CD4-positive, CD25-positive, alpha-beta regulatory T cell (primary cell): Measurements from ENCODE around the gene FEZF2. TPM values are rescaled to one million over a fixed set of nuclear protein-coding genes. Genes with fewer than 3 reads are reported as not detected.

Experiments used
- ATAC-seq, 2 donors: fragments of 150-1000 bp; cut with Tn5 transposase; one replicate each; pipeline ENCODE4 v1.10.0; 2021; ENCODE audit warnings: low read depth in 2 of 2, moderate number of reproducible peaks in 2 of 2, moderate library complexity in 1 of 2
- DNase-seq, 3 donors: peaks; one replicate each; pipeline versions ENCODE4 v3.0.0 to v3.0.0-alpha.2; 2012 to 2022; ENCODE audit warnings: mixed read lengths in 1 of 3
- H3K27ac ChIP-seq: one replicate; pipeline ENCODE4 v1.7.0; 2013; ENCODE audit warnings: mild to moderate bottlenecking, low read length; ENCODE audit not compliant: insufficient read depth, poor library complexity, severe bottlenecking
- H3K27me3 ChIP-seq: one replicate; pipeline ENCODE4 v1.7.0; 2013; ENCODE audit warnings: low read length; ENCODE audit not compliant: control insufficient read depth, insufficient read depth
- H3K36me3 ChIP-seq: one replicate; pipeline ENCODE4 v1.7.0; 2013; ENCODE audit warnings: mild to moderate bottlenecking, low read length, moderate library complexity; ENCODE audit not compliant: control insufficient read depth, insufficient read depth
- H3K4me1 ChIP-seq: 2 replicates; pipeline ENCODE4 v1.7.0; 2013; ENCODE audit warnings: mild to moderate bottlenecking, low read length; ENCODE audit not compliant: insufficient read depth, control insufficient read depth, poor library complexity, severe bottlenecking
- H3K4me3 ChIP-seq: one replicate; pipeline ENCODE4 v1.7.0; 2013; ENCODE audit warnings: low read depth, mild to moderate bottlenecking, low read length, moderate library complexity
- H3K9me3 ChIP-seq, 2 experiments: 1 replicate in 1 of 2; 2 replicates in 1 of 2; pipeline ENCODE4 v1.7.0; 2013; ENCODE audit warnings: low read length in 2 of 2, mild to moderate bottlenecking in 1 of 2, moderate library complexity in 1 of 2; ENCODE audit not compliant: control insufficient read depth in 2 of 2
- H3K27ac Mint-ChIP-seq, 3 donors: one replicate each; pipeline ENCODE4 v1.8.0; 2020 to 2022; ENCODE audit warnings: mild to moderate bottlenecking in 3 of 3, mixed read lengths in 3 of 3, moderate library complexity in 2 of 3
- H3K27me3 Mint-ChIP-seq: one replicate; pipeline ENCODE4 v1.8.0; 2022; ENCODE audit warnings: mild to moderate bottlenecking, mixed read lengths
- H3K36me3 Mint-ChIP-seq: one replicate; pipeline ENCODE4 v1.8.0; 2020; ENCODE audit warnings: mixed read lengths
- H3K4me1 Mint-ChIP-seq, 4 donors: one replicate each; pipeline ENCODE4 v1.8.0; 2020 to 2022; ENCODE audit warnings: mixed read lengths in 4 of 4, mild to moderate bottlenecking in 1 of 4
- H3K4me3 Mint-ChIP-seq, 4 donors: one replicate each; pipeline ENCODE4 v1.8.0; 2020 to 2022; ENCODE audit warnings: mild to moderate bottlenecking in 4 of 4, mixed read lengths in 4 of 4, moderate library complexity in 3 of 4
- H3K9me3 Mint-ChIP-seq, 7 donors: one replicate each; pipeline ENCODE4 v1.8.0; 2020 to 2022; ENCODE audit warnings: mixed read lengths in 7 of 7, mild to moderate bottlenecking in 3 of 7, moderate library complexity in 2 of 7
- polyA plus RNA-seq, 4 donors: library from polyadenylated mRNA; unstranded; fragments of 300-500 nt; fragmentation: Illumina TruSeq; gene quantifications; one replicate each; pipeline ENCODE4 v1.2.3, GENCODE V29; 2021
- total RNA-seq: library from RNA; stranded (reverse); gene quantifications from one replicate; pipeline ENCODE4 v1.2.3, GENCODE V29; 2022

FEZF2 gene
- total and polyA plus RNA-seq, 5 donors from 2014 or later = not detected

- DNase-seq = no peak
- no peaks in the 10 kb centered on the region for H3K9me3 ChIP-seq
- H3K27me3 Mint-ChIP-seq = peaks cover 2% of the 10 kb centered on the region
- H3K27ac ChIP-seq = no peak overlapping the region
- H3K36me3 ChIP-seq = no peaks in the 10 kb centered on the region
- H3K36me3 Mint-ChIP-seq = no peaks in the 10 kb centered on the region
- peaks cover 0 to 6% (median 0%) of the 10 kb centered on the region in 7 donors for H3K9me3 Mint-ChIP-seq
- H3K4me1 ChIP-seq = no peaks in the 10 kb centered on the region
- no peak for ATAC-seq
- H3K4me3 Mint-ChIP-seq = no peak overlapping the region
- H3K27ac Mint-ChIP-seq = no peak overlapping the region
- H3K27me3 ChIP-seq = no peaks in the 10 kb centered on the region
- no peak overlapping the region for H3K4me3 ChIP-seq
- H3K4me1 Mint-ChIP-seq = no peaks in the 10 kb centered on the region
Observed at GRCh38 chr3:62355703-62356102, 17.6 kb downstream of the FEZF2 start.

- H3K4me3 Mint-ChIP-seq = no peak overlapping the region
- no peaks in the 10 kb centered on the region for H3K36me3 Mint-ChIP-seq
- peaks cover 5% of the 10 kb centered on the region for H3K27me3 Mint-ChIP-seq
- Histone ChIP-seq H3K4me3 (no peak overlapping the region), H3K27ac (no peak overlapping the region), H3K4me1 (no peaks in the 10 kb centered on the region), H3K27me3 (no peaks in the 10 kb centered on the region), H3K9me3 (no peaks in the 10 kb centered on the region), H3K36me3 (no peaks in the 10 kb centered on the region)
- no peaks in the 10 kb centered on the region for H3K4me1 Mint-ChIP-seq
- DNase-seq (no peak), ATAC-seq (no peak)
- H3K27ac Mint-ChIP-seq = no peak overlapping the region
- peaks cover 0 to 10% (median 0%) of the 10 kb centered on the region in 7 donors for H3K9me3 Mint-ChIP-seq
Observed at GRCh38 chr3:62343755-62344154, 29.6 kb downstream of the FEZF2 start.

GRCh38 chr3:62335196-62335595 is 38.2 kb downstream of the FEZF2 start:
- Mint-ChIP-seq H3K27me3 (peaks cover 4% of the 10 kb centered on the region), H3K36me3 (no peaks in the 10 kb centered on the region), H3K4me1 (no peaks in the 10 kb centered on the region), H3K27ac (no peak overlapping the region), H3K4me3 (no peak overlapping the region), H3K9me3 (peaks cover 0 to 3% (median 0%) of the 10 kb centered on the region in 7 donors)
- H3K9me3 ChIP-seq = no peaks in the 10 kb centered on the region
- H3K27me3 ChIP-seq = no peaks in the 10 kb centered on the region
- ATAC-seq = no peak
- no peak overlapping the region for H3K4me3 ChIP-seq
- H3K27ac ChIP-seq = no peak overlapping the region
- H3K36me3 ChIP-seq = no peaks in the 10 kb centered on the region
- no peak for DNase-seq
- no peaks in the 10 kb centered on the region for H3K4me1 ChIP-seq

- peaks cover 0 to 2% (median 0%) of the 10 kb centered on the region in 7 donors for H3K9me3 Mint-ChIP-seq
- no peak overlapping the region for H3K4me3 Mint-ChIP-seq
- Histone ChIP-seq H3K4me1 (no peaks in the 10 kb centered on the region), H3K27me3 (no peaks in the 10 kb centered on the region), H3K4me3 (no peak overlapping the region), H3K27ac (no peak overlapping the region), H3K36me3 (no peaks in the 10 kb centered on the region), H3K9me3 (no peaks in the 10 kb centered on the region)
- peak in 2 of 3 donors; percentile 1 to 27 for DNase-seq
- peaks cover 4% of the 10 kb centered on the region for H3K27me3 Mint-ChIP-seq
- H3K4me1 Mint-ChIP-seq = no peaks in the 10 kb centered on the region
- no peak for ATAC-seq
- H3K36me3 Mint-ChIP-seq = no peaks in the 10 kb centered on the region
- no peak overlapping the region for H3K27ac Mint-ChIP-seq
Observed at GRCh38 chr3:62332835-62333244, 40.5 kb downstream of the FEZF2 start.

- ATAC-seq (no peak), DNase-seq (no peak)
- H3K9me3 Mint-ChIP-seq = peaks cover 0 to 2% (median 0%) of the 10 kb centered on the region in 7 donors
- no peak overlapping the region for H3K27ac ChIP-seq
- H3K36me3 Mint-ChIP-seq = no peaks in the 10 kb centered on the region
- H3K4me1 ChIP-seq = no peaks in the 10 kb centered on the region
- no peak overlapping the region for H3K4me3 Mint-ChIP-seq
- no peaks in the 10 kb centered on the region for H3K4me1 Mint-ChIP-seq
- H3K9me3 ChIP-seq = no peaks in the 10 kb centered on the region
- no peaks in the 10 kb centered on the region for H3K27me3 ChIP-seq
- H3K36me3 ChIP-seq = no peaks in the 10 kb centered on the region
- no peak overlapping the region for H3K4me3 ChIP-seq
- H3K27ac Mint-ChIP-seq = peak overlapping the region in 1 of 3 donors; percentile 1
- H3K27me3 Mint-ChIP-seq = peaks cover 4% of the 10 kb centered on the region
Observed at GRCh38 chr3:62332017-62332416, 41.3 kb downstream of the FEZF2 start.

GRCh38 chr3:62329971-62330370 is 43.4 kb downstream of the FEZF2 start:
- H3K27ac ChIP-seq = no peak overlapping the region
- ATAC-seq (no peak), DNase-seq (no peak)
- Mint-ChIP-seq H3K27ac (no peak overlapping the region), H3K36me3 (no peaks in the 10 kb centered on the region), H3K4me1 (no peaks in the 10 kb centered on the region), H3K27me3 (peaks cover 4% of the 10 kb centered on the region), H3K4me3 (no peak overlapping the region), H3K9me3 (peaks cover 0 to 2% (median 0%) of the 10 kb centered on the region in 7 donors)
- H3K9me3 ChIP-seq = no peaks in the 10 kb centered on the region
- no peaks in the 10 kb centered on the region for H3K36me3 ChIP-seq
- no peaks in the 10 kb centered on the region for H3K4me1 ChIP-seq
- H3K4me3 ChIP-seq = no peak overlapping the region
- no peaks in the 10 kb centered on the region for H3K27me3 ChIP-seq

- ATAC-seq = no peak
- Histone ChIP-seq H3K27ac (no peak overlapping the region), H3K4me1 (no peaks in the 10 kb centered on the region), H3K4me3 (no peak overlapping the region), H3K27me3 (no peaks in the 10 kb centered on the region), H3K9me3 (no peaks in the 10 kb centered on the region), H3K36me3 (no peaks in the 10 kb centered on the region)
- no peak for DNase-seq
- Mint-ChIP-seq H3K4me1 (peaks cover 0 to 2% (median 0%) of the 10 kb centered on the region in 4 donors), H3K27ac (no peak overlapping the region), H3K9me3 (peaks cover 0 to 2% (median 0%) of the 10 kb centered on the region in 7 donors), H3K4me3 (no peak overlapping the region), H3K36me3 (no peaks in the 10 kb centered on the region), H3K27me3 (no peaks in the 10 kb centered on the region)
Observed at GRCh38 chr3:62325896-62326295, 47.5 kb downstream of the FEZF2 start.

- H3K4me3 Mint-ChIP-seq = no peak overlapping the region
- DNase-seq = no peak
- peaks cover 0 to 15% (median 10%) of the 10 kb centered on the region in 4 donors for H3K4me1 Mint-ChIP-seq
- H3K36me3 Mint-ChIP-seq = no peaks in the 10 kb centered on the region
- no peak overlapping the region for H3K27ac Mint-ChIP-seq
- peaks cover 5% of the 10 kb centered on the region for H3K27me3 Mint-ChIP-seq
- no peaks in the 10 kb centered on the region for H3K36me3 ChIP-seq
- no peaks in the 10 kb centered on the region for H3K27me3 ChIP-seq
- no peaks in the 10 kb centered on the region for H3K9me3 ChIP-seq
- ATAC-seq = no peak
- no peak overlapping the region for H3K4me3 ChIP-seq
- H3K27ac ChIP-seq = no peak overlapping the region
- H3K9me3 Mint-ChIP-seq = peaks cover 0 to 14% (median 1%) of the 10 kb centered on the region in 7 donors
- no peaks in the 10 kb centered on the region for H3K4me1 ChIP-seq
Observed at GRCh38 chr3:62323241-62323640, 50.1 kb downstream of the FEZF2 start.
